T-helper 2 cell treated with Interferon-gamma antibody and Interleukin-4, amounts not matched to agents 100 ng/mL and 5 ng/mL, for 36 hours (primary cell): ENCODE results near the gene PCNX3. TPM values are rescaled to one million over a fixed set of nuclear protein-coding genes. Genes with fewer than 3 reads are reported as not detected.

Experiments
- intact Hi-C: fragments of 100-400 bp; cut with micrococcal nuclease; formaldehyde crosslinking; loops from one replicate; pipeline ENCODE4 v1.15.1; 2023
- total RNA-seq: library from RNA; stranded (reverse); gene quantifications from 2 replicates; pipeline ENCODE4 v1.2.3, GENCODE V29; 2022

PCNX3 gene
- total RNA-seq, 1 donor from 2014 or later = 54.8 TPM

DNA sequence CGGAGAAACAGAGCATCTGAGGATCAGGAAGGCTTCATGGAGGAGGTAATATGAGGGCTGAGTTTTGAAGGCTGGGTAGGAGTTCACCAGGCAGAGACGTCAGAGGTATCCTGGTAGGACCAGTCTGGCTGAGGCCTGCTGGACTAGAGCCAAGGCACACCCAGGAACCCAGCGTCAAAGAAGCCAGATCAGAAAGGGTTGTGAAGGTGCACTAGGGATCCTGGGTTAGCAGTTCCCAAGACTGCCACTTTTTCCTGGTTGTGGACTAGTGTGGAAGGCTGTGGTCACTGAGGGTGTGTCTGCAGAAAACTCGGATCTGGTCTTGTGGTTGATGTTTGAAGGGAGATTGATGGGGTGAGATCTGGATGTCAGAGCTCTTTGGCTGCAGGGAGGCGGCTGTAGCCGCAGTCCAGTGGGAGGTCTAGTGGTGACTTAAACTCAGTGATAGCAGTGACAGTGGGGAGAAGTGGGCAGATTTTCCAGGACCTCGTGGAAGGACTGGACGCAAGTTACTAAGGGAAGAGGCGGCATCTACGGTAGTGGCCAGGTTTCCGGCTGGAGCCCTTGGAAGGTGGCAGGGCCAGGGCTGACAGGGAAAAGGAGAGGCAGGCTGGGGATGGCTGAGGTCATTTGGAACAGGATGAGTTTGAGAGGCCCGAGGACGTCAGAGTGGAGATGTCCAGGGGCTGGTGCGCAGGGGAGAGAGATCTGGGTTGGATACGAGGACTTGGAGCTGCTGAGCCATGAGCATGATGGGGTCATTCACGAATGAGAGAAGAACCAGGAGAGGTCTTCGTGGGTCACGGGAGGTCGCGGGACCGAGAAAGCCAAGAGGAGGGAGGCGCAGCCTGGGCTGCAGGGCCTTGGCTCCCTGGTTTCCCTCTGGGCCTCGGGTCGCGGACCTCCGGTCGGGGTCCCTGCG is 36.3 kb downstream of the PCNX3 start:
- intact Hi-C loops = loop anchor here (1.0 to 5.0 kb wide), 2 partner anchors 14 to 80 kb away; partner anchors contain the start of genes FAM89B, SIPA1 and ZNRD2

DNA sequence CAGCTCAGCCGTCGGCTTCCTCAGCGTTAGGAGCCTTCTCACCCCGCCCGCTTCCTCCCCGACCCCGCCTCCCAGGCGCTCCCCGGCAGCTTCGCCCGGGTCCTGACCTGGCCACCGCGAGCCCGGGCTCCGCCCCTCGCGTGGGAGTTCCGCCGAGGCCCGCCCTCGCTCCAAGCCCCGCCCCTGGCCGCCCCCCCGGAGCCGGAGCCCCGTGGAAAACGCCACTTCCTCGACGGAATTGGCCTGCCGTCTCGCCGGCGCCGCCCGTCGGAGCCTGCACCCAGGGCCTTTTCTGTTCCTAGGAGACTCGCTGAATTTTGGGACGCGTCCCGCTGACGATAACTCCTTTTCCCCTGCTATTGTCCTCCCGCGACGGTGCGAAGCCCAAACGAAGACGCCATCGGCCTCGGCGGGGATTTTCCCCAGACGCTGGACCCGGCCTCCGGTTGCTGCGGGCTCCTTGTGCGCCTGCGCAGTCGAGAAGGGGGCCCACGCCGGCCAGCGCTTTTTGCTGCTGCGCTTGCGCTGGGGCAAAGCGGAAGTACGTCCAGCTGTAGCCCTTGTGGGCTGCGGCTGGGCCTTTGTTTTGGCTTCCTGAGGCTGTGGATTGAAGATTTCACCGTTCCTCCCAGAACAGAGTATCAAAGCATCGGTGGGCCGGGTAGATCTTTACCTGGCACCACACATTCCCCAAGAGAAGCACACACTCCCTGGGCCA is 37.1 kb downstream of the PCNX3 start:
- intact Hi-C loops = loop anchor here (1.0 to 5.0 kb wide), 4 partner anchors 11 to 80 kb away; partner anchors contain the start of genes FAM89B, PCNX3, SIPA1 and ZNRD2

DNA sequence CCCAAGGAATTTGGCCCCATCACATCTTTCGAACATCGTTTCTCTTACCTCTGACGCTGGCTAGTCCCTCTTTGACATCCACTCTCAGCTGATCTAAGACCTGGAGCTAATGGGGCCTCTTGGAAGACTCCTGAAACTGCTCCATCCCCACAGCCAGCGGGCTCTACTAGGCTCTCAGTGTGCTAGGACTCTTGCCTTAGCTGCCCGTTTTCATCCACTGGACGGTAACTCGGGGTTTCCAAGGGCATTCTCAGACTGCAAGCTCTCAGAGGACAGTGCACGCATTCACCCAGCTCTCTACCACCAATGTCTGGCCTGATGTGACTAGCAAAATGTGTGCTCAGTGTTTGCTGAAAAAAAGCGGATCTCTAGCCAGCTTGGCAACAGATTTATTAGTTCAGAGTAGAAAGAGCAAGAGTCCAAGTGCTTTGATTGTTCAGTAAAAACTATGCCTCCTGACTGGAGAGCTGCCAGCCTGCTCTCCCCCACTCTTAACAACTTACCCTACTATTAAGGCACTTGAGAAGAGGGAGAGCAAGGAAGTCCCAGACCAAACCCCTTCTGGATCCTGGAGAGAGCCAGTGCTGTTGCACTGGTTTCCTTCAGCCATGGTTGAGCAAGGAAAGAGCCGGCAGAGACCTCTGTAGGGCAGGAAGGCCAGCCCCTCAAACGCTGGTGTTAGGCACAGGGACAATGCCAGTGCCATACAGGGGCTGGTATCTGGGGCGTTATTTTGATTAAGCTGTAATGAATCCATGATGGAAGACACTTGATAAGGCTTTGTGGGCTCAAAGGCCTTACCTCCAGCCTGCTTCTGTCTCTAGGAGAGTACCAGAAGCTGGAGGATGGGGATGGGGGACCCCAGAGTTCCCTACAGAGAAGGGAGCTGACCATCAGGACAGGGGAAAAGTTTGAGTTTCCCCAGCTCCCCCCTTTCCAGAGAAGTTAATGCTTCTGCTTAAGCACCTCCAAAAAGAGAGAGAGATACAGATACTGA is 38.0 kb downstream of the PCNX3 start:
- intact Hi-C loops = loop anchor here (1.0 to 5.0 kb wide), 3 partner anchors 10 to 81 kb away; partner anchors contain the start of genes FAM89B, PCNX3 and ZNRD2

DNA sequence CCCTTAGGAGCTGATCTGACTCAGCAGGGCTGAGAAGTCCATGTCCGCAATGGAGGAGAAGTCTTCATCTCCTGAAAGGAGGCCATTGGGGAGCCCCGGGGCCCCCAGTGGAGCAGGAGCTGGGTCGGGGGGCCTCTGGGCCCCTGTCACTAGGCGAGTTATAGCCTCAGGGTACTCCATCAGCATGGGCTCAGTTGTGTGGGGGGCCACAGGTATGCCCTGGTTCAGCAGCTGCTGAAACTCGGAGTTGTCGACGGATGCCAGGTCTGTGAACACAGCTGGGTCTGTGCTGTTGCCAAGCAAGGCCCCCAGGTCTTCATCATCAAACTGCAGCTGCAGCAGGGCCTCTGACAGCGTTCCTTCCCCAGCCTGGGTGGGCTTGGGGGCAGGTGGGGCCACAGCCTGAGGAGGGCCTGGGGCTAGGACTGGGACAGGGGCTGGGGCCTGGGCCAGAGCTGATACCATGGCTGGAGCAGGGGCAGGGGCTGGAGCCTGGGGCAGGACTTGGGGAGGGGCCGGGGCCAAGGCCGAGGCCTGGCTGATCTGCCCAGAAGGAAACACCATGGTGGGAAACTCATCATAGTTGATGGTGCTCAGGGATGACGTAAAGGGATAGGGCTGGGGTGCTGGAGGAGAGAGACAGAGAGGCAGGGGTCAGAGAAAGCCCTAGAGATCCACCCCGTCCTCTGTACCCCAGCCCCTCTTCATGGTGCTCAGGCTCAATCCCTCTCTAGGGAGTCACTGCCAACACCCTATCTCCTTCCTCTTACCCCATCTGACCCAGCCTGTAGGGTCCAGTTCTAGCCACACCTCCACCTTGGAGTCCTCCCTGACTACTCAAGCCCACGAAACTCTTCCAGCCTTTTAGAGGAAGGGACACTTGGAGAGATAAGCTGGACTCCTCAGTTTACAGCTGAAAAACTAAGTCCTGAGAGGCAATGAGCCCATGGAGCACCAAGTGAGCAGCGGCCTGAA is 39.1 kb downstream of the PCNX3 start:
- intact Hi-C loops = loop anchor here (5.0 kb wide), 1 partner anchor 82 kb away; the partner anchor contains the start of genes FAM89B and ZNRD2

DNA sequence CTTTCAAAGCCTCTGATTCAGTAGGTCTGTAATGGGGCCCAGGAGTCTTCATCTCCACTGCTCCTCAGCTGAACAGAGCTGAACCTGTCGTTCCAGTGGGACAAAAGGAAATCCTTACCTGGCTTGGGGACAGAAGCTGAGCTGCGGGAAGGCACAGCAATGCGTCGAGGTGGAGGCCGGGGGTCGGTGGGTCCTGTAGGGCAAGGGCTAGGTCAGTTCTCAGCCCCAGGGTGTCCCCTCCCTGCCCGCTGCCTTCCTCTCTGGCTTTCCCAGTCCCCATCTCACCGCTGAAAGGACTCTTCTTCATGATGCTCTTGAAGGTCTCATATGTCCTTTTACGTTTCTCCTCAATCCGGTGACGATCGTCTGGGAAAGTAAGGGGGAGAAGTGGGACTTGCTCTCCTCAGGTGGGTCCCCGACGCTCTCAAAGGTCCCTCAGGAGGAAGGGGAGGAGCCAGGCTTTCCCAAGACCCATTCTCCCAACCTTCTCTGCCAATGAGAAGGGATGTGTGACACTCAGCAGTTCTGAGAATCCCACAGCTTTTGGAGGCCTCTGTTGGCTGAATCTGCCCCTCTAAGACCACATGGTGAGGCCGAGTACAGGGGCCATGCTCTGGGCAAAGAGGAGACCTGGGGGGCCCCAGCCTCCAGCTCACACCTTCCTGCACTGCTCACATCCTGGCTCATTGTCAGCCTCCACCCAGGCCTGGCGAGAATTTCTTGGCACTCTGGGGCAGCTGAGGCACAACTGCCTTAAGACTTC is 40.2 kb downstream of the PCNX3 start:
- intact Hi-C loops = no loop called here

DNA sequence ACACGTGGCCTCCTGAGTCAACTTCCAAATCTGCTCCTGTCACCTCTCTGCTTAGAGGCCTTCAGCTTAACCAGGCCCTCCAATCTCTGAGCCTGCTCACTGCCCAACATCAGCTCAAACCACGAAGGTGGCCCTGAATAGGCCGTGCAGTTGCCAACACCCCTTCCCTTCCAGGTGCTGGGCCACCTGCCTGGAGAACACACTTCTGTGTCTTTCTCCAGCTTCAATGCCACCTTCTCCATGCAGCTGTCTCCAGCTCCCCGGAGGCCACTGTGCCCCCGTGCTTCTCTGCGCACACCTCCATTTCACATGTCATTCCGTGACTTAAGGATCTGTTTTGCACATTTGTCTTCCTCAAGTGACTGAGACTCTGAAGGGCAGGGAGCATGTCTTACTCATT is 41.9 kb downstream of the PCNX3 start:
- intact Hi-C loops = no loop called here

DNA sequence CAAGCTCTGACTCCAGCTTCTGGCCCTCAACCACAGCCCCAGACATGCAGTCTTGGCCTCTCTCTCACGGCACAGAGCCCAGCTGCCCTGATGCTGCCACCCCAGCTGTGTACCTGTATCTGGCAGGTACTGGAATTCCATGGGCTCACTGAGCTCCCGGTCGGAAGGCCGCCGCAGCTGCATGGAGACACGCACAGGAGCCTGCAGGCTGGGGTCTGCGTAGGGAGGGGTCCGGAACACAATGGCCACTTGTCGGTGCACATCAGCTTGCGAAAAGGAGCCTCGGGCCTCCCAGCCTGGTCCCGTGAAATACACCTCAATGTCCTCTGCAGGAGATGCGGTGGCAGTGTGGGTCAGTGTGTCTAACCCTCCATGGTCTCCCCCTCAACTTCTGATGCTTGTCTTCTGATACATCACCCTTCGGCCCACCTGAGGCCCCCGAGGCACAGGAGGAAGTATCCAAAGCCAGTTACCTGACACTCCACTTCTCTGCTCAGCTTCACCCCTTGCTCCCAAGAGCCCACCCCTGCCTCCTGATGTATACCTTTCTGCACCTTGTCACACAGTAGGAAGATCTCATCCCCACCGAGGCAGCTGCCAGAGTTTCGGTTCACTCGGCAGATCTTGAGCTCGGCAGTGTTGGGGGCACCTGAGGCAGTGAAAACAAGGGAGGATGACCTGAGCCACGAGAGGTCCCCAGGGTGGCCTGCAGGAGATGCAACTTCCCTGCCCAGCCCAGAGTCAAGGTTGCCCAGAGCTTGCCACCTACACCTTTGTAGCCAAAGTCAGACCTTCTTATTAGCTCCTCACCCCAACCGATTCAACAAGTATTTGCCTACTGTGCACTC is 42.8 kb downstream of the PCNX3 start:
- intact Hi-C loops = no loop called here

DNA sequence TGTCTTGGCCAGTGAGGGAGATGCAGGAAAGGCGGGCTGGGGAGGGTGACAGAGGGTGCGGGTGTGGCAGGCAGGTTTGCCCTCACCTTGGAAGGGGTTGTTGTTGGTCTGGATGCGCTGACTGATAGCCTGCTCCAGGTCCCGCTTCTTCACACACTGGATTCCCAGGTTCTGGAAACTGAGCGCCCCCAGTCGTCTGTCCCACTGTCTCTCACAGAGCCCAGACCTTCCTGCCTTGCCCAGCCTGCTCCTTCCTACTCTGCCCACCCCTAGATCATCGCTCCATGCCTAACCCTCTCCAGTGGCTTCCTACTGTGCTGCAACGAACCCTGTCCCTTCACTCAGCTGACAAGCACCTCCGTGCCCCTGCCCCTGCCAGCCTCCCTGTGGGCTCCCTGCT is 44.5 kb downstream of the PCNX3 start:
- intact Hi-C loops = loop anchor here (5.0 kb wide), 1 partner anchor 52 kb away; the partner anchor contains the start of gene KAT5

DNA sequence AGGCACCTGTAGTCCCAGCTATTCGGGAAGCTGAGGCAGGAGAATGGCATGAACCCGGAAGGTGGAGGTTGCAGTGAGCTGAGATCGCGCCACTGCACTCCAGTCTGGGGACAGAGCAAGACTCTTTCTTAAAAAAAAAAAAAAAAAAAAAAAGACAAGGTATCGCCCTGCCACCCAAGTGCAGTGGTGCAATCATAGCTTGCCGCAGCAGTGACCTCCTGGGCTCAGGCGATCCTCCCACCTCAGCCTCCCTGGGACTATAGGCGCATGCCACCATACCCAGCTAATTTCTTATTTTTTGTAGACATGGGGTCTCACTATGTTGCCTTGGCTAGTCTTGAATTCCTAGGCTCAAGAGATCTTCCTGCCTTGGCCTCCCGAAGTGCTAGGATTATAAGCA is 45.3 kb downstream of the PCNX3 start:
- intact Hi-C loops = loop anchor here (5.0 kb wide), 1 partner anchor 51 kb away; the partner anchor contains the start of gene KAT5

DNA sequence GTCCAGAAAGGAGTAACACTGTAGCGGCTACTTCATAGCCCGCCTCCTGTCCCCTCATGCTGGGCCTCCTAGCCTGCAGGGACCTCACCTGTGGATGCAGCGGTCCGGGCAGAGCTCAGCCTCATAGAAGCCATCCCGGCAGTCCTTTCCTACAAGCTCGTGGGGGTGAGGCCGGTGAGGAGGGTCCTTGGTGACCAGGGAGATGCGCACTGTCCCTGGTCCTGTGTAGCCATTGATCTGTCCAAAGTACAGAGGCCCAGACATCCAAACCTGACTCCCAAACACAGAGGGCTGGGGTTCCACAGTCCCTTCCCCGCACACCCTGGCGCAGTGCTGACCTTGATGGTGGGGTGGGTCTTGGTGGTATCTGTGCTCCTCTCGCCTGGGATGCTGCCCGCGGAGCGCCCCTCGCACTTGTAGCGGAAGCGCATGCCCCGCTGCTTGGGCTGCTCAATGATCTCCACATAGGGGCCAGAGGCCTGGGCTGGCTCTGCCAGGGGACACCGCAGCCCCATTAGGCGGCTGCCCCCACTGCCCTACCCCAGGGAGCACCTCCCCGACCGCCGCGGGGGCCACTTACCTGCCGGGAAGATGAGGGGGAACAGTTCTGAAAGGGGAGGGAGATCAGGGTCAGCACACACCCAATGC is 46.1 kb downstream of the PCNX3 start:
- intact Hi-C loops = loop anchor here (1.0 to 5.0 kb wide), 2 partner anchors 22 to 51 kb away; partner anchors contain the start of gene KAT5

DNA sequence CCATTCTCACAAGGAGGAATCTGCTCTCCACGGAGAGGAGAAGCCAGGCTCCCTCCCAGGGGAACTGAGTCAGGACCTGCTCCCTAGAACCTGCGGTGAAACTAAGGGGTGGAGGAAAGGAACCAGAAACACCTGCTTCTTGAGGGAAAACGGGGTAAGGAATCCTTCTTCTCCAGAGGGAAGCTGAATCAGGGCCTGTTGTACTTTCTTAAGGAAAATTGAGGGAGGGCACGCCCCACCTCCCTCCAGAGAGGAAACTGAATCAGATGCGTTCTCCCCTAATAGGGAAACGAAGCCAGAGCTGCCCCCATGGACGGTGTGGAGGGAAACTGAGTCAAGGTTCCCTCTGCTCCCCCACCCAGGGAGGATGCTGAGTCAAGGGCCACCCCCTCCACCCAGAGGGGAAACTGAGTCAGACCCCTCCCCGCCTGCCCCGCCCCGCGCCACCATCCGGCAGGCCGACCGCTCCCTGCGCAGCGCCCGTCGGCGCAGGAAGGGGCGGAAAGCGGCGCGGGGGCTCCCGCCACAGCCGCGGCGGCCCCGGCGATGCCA is 46.7 kb downstream of the PCNX3 start:
- intact Hi-C loops = loop anchor here (1.0 to 5.0 kb wide), 2 partner anchors 23 to 50 kb away; partner anchors contain the start of gene KAT5

DNA sequence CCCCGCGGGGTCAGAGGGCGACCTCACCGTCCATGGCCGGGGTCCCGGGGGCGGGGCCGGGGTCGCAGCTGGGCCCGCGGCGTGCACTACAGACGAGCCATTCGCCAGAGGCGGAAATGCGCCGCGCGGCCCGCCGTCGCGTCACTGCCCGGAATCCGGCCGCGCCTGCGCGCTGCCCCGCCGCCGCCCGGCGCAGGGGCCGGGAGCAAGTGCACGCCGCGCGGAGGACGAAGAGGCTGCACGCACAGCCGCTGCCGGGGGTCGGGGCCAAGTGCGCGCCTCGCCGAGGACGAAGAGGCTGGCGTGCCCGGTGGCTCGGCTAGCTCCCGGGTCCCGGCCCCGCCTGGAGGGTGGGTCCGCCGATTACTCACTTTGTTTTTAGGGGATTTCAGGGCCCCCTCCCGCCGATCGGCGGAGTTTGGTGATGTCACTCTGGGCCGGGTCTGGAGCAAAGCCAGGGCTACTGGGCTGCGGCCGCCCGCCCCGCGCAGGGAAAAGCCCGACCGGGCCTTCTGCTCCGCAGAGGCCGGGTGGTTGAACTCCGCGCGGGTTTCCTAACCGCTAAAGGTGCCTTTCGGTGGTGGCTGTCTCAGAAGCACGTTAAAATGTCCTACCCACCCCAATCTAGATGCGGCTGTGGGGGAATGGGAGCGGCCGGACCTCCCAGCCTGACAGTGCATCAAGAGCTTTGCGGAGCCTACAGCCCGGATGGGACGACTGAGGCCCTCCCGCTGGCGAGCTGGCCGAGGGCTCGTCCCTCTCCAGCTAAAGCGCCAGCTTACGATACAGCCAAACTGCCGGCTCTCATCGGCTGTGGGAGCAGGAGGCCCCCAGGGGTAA is 47.4 kb downstream of the PCNX3 start, which contains the start of gene RELA:
RELA (minus strand) TSS at position 118 of the 840 bp plus-strand sequence; CDS start at position 34, 84 bp downstream.
- intact Hi-C loops = loop anchor here (1.0 to 5.0 kb wide), 5 partner anchors 10 to 196 kb away; partner anchors contain the start of genes KAT5 and PCNX3

DNA sequence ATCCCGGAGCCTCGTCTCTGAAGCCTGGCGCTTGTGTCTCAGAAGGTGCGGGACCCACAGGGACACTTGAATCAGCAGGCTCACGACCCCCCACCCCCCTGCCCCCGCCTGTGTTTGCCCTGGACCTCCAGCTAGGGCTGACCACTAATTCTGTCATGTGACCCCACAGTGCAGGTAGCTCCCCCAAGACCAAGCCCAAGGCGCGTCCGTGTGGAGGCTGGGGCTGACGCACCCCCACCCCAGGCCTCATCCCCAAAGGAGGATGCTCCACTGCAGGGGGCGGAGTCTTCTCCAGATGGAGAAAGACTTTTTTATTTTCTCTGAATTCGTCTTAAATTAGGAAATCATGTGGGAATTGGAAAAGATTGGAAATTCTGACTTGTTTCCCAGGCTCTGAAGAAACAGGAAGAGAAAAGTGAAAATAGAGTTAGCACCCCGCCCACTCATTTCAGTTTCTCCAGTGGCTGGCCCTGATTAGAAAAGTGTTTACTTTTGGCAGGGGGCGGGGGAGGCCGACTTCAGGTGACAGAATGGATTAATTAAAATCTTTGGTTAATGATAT is 48.1 kb downstream of the PCNX3 start:
- intact Hi-C loops = loop anchor here (1.0 to 5.0 kb wide), 4 partner anchors 10 to 196 kb away; partner anchors contain the start of genes KAT5 and PCNX3

DNA sequence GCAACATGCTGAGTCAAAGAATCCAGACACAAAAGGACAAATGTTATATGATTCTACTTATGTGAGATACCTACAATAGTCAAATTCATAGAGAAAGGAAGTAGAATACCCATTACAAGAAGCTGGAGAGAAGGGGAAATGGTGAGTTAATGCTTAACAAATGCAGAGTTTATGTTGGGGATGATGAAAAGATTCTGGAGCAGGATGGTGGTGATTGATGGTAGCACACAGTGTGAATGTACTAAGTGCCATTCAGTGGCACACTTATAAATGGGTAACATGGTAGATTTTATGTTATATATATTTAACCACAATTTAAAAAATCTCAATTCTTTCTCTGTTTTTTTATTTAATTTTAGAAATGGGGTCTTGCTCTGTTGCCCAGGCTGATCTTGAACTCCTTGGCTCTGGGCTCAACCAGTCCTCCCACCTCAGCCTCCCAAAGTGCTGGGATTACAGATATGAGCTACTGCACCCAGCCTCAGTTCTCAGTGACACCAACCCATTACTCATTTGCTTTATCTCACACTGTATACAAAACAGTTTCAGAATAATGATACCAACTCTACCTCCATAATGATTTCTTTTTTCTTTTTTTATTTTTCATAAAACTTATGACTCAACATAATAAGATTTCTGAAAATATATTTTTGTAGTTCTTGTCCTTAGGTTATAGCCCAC is 56.7 kb downstream of the PCNX3 start:
- intact Hi-C loops = no loop called here

DNA sequence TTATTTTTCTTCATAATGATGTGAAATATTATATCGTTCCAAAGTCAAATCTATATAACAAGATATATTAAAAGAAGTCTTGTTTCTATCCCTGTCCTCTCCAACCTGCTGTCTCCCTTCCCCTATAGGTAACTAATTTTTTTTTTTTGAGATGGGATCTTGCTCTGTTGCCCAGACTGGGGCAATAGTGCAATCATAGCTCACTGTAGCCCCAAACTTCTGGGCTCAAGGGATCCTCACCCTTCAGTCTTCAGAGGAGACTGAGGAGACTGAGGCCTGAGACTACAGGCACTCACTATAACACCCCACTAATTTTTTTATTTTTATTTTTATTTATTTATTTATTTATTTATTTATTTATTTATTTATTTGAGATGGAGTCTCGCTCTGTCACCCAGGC is 57.4 kb downstream of the PCNX3 start:
- intact Hi-C loops = no loop called here
